SIG-M5 (cell line): ENCODE results near the gene DOP1A.

Experiments used
- DNase-seq: peaks from one replicate; lab custom pipeline; 2025; lab: John Stamatoyannopoulos, UW

Gene DOP1A

GRCh38 chr6:83067448-83068439 is at the start of gene DOP1A:
Gene DOP1A, plus strand, starts transcription at chr6:83067671. Its CDS starts 29,307 bp downstream, at chr6:83096978.
- peak; percentile 50 for DNase-seq

GRCh38 chr6:83019741-83020140 is 47.7 kb upstream of the DOP1A start:
- DNase-seq: no peak

GRCh38 chr6:83031689-83032088 is 35.8 kb upstream of the DOP1A start:
- DNase-seq: no peak

GRCh38 chr6:83038246-83038645 is 29.2 kb upstream of the DOP1A start:
- DNase-seq: no peak

GRCh38 chr6:83042467-83043053 is 24.9 kb upstream of the DOP1A start:
- DNase-seq: no peak

- no peak for DNase-seq
These were observed 23.2 kb upstream of the DOP1A start for GRCh38 chr6:83044091-83044768.

GRCh38 chr6:83047065-83047754 is 20.3 kb upstream of the DOP1A start:
- DNase-seq: no peak

- DNase-seq: no peak
These were observed 15.9 kb upstream of the DOP1A start for GRCh38 chr6:83051377-83052172.

GRCh38 chr6:83053678-83054077 is 13.8 kb upstream of the DOP1A start:
- DNase-seq: no peak

- DNase-seq: no peak
These were observed 12.0 kb upstream of the DOP1A start for GRCh38 chr6:83055366-83055964.

- no peak for DNase-seq
These were observed 9.7 kb upstream of the DOP1A start for GRCh38 chr6:83057705-83058321.

GRCh38 chr6:83061190-83061589 is 6.3 kb upstream of the DOP1A start:
- DNase-seq: no peak

- DNase-seq: no peak
These were observed 5.2 kb upstream of the DOP1A start for GRCh38 chr6:83062225-83062624.

- DNase-seq: no peak
These were observed 1.8 kb upstream of the DOP1A start, which contains the start of gene UBE3D for GRCh38 chr6:83065511-83066192. Gene UBE3D, minus strand, starts transcription at chr6:83065841. Its CDS starts 123 bp downstream, at chr6:83065718.

- DNase-seq: no peak
These were observed 1.1 kb downstream of the DOP1A start for GRCh38 chr6:83068616-83069015.

- DNase-seq: no peak
These were observed 2.2 kb downstream of the DOP1A start for GRCh38 chr6:83069633-83070032.

- DNase-seq: peak; percentile 44
These were observed 3.6 kb downstream of the DOP1A start for GRCh38 chr6:83071023-83071422.

GRCh38 chr6:83071707-83072106 is 4.2 kb downstream of the DOP1A start:
- no peak for DNase-seq

GRCh38 chr6:83072726-83073125 is 5.3 kb downstream of the DOP1A start:
- DNase-seq: no peak

GRCh38 chr6:83073615-83074014 is 6.1 kb downstream of the DOP1A start:
- DNase-seq: no peak
